ENCODE results near the gene GPS2. TPM values are rescaled to one million over a fixed set of nuclear protein-coding genes. Genes with fewer than 3 reads are reported as not detected.
A peak's percentile ranks its signal among the peaks of the same experiment; 100 is the strongest.

Gene GPS2
- total RNA-seq, 4 donors from 2014 or later = 40.9 to 80.7 (median 70.5) TPM

DNA sequence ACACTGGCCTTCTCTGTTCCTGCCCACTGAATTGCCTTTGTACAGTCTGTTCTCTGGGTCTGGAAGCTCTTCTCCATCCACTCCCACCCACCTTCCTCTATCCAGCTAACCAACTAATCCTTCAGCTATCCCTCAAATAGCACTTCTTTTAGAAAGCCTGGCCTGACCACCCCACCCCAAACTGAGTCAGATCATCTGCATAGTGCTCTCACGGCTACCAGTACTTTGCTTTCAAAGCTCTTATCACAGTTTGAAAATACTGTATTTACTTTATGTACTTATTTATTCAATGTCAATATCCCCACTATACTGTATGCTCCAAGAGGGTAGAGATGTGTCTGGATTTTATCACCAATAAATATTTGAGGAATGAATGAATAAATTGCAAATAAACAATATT is 48.4 kb downstream of the GPS2 start:
- H3K4me1 ChIP-seq = peaks cover 8 to 35% (median 12%) of the 10 kb centered on the region in 3 donors
- 20 to 53% methylated on average over 1 of the region's 1 CpG for WGBS, 2 donors
- no peak overlapping the region for H3K4me3 ChIP-seq
- H3K27ac ChIP-seq = no peak overlapping the region
- TF ChIP-seq, protein P1, sequence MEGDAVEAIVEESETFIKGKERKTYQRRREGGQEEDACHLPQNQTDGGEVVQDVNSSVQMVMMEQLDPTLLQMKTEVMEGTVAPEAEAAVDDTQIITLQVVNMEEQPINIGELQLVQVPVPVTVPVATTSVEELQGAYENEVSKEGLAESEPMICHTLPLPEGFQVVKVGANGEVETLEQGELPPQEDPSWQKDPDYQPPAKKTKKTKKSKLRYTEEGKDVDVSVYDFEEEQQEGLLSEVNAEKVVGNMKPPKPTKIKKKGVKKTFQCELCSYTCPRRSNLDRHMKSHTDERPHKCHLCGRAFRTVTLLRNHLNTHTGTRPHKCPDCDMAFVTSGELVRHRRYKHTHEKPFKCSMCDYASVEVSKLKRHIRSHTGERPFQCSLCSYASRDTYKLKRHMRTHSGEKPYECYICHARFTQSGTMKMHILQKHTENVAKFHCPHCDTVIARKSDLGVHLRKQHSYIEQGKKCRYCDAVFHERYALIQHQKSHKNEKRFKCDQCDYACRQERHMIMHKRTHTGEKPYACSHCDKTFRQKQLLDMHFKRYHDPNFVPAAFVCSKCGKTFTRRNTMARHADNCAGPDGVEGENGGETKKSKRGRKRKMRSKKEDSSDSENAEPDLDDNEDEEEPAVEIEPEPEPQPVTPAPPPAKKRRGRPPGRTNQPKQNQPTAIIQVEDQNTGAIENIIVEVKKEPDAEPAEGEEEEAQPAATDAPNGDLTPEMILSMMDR (IDR thresholded peaks at IDR 0.05) = no peak
- no peak for TF ChIP-seq POLR2A (IDR thresholded peaks at IDR 0.05)
- DNase-seq = no peak
- no peaks in the 10 kb centered on the region for H3K36me3 ChIP-seq
- H3K27me3 ChIP-seq = peaks cover 0 to 61% (median 4%) of the 10 kb centered on the region in 4 donors
- H3K9me3 ChIP-seq = no peaks in the 10 kb centered on the region
- intact Hi-C loops (cut with DNase I) = no loop called here

DNA sequence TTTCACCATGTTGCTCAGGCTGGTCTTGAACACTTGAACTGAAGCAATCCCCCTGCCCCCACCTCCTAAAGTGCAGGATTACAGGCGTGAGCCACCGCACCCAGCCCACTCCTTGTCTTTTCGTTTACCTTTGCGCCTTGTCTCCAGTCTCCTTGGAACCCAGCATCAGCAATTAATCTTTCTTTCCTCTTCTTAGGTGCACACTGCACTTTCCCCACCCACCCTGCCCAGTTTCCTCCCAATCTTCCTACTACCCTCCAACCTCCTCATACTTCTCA is 51.4 kb downstream of the GPS2 start:
- TF ChIP-seq, protein P1 (IDR thresholded peaks at IDR 0.05) = no peak
- TF ChIP-seq POLR2A (IDR thresholded peaks at IDR 0.05) = no peak
- Histone ChIP-seq H3K27me3 (peaks cover 0 to 60% (median 4%) of the 10 kb centered on the region in 4 donors), H3K9me3 (no peaks in the 10 kb centered on the region), H3K4me1 (peaks cover 19 to 65% (median 23%) of the 10 kb centered on the region in 3 donors), H3K36me3 (peaks cover 0 to 20% (median 4%) of the 10 kb centered on the region in 3 donors), H3K4me3 (peak overlapping the region in 3 of 4 donors; percentile 58 to 84 (median 74)), H3K27ac (peak overlapping the region; percentile 84 to 99 (median 95))
- intact Hi-C loops (cut with DNase I) = no loop called here
- DNase-seq = no peak
- 30 to 46% methylated on average over 4 of the region's 4 CpGs for WGBS, 2 donors

DNA sequence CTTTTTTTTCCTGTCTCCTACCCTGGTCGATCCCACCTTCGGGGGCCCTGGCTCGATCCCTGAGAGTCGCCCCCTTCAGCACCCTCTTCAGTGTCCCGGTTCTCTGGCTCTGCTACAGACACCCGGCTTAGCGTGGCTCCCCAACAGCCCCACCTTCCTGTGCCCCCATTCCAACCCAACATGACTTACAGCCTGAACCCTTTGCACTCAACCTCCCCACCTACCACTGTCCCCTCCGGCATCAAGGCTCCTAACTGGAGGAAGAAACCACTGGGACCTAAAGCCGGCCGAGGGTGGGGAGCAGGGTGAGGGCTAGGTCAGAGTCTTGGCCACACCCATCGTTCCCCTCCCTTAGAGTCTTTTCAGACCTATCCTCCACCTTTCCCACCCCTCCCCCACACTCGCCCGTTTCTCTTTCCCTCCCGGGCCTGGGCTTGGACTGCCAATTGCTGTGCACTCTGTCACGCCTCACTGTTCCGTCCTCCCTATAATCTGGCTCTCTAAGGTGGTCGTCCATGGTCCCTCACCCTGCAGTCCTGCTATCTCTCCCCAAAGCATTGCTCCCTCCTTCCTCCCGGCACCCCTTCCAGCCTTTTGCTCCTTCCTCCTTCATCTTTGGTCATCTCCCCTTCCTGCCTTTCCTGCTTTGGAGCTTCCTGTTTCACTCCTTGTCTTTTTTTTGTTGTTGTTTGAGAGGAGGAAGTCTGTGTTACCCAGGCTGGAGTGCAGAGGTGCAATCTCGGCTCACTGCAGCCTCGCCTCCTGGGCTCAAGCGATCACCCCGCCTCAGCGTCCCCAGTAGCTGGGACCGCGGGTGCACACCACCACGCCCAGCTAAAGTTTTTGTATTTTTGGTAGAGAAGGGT is 52.0 kb downstream of the GPS2 start:
- TF ChIP-seq, protein P1 (IDR thresholded peaks at IDR 0.05) = no peak
- TF ChIP-seq POLR2A (IDR thresholded peaks at IDR 0.05) = peak in 1 of 4 donors; percentile 6
- no peaks in the 10 kb centered on the region for H3K9me3 ChIP-seq
- peaks cover 20 to 68% (median 23%) of the 10 kb centered on the region in 3 donors for H3K4me1 ChIP-seq
- intact Hi-C loops (cut with DNase I) = no loop called here
- H3K27ac ChIP-seq = peak overlapping the region; percentile 84 to 99 (median 95)
- peaks cover 0 to 59% (median 4%) of the 10 kb centered on the region in 4 donors for H3K27me3 ChIP-seq
- no peak for DNase-seq
- peaks cover 0 to 26% (median 4%) of the 10 kb centered on the region in 3 donors for H3K36me3 ChIP-seq
- H3K4me3 ChIP-seq = peak overlapping the region; percentile 58 to 84 (median 69)
- 8 to 12% methylated on average over 25 to 26 of the region's 26 CpGs for WGBS, 2 donors

Small RNA genes within 50 kb of the gene (small RNA-seq; reads per million reads assigned to genes)
- gene AC026954.2 = 0 reads per million in 4 donors
- gene RF00019 = 0 reads per million in 4 donors

Other genes with a start within 250 kb of the GPS2 start
- 10 to 100 TPM in 1 of 4 donors, 1 to 10 TPM in 1, under 1 TPM in 2; 0.40 to 10.6 (median 4.0) TPM for gene CLEC10A, start 235.1 kb downstream of the GPS2 start, total RNA-seq
- gene ASGR2, start 200.5 kb downstream of the GPS2 start, total RNA-seq = under 1 TPM in 2 of 4 donors, not detected in 2; 0.50 to 0.95 TPM
- gene ASGR1, start 136.0 kb downstream of the GPS2 start, total RNA-seq = 1 to 10 TPM in 1 of 4 donors, under 1 TPM in 2, not detected in 1; 0.42 to 1.1 (median 0.97) TPM
- 10 to 100 TPM in 1 of 4 donors, 1 to 10 TPM in 3; 2.6 to 13.9 (median 6.0) TPM for gene DLG4, start 95.5 kb downstream of the GPS2 start, total RNA-seq
- gene ACADVL, start 95.4 kb downstream of the GPS2 start, total RNA-seq = 100 to 1,000 TPM; 453 to 742 (median 464) TPM
- 10 to 100 TPM; 21.4 to 58.0 (median 37.3) TPM for gene DVL2, start 80.8 kb downstream of the GPS2 start, total RNA-seq
- 10 to 100 TPM; 24.7 to 30.6 (median 27.0) TPM for gene PHF23, start 75.9 kb downstream of the GPS2 start, total RNA-seq
- gene GABARAP, start 72.9 kb downstream of the GPS2 start, total RNA-seq = 100 to 1,000 TPM; 172 to 384 (median 197) TPM
- gene CTDNEP1, start 63.6 kb downstream of the GPS2 start, total RNA-seq = 10 to 100 TPM; 42.0 to 52.1 (median 47.8) TPM
- 10 to 100 TPM; 14.9 to 21.8 (median 16.6) TPM for gene ELP5, start 63.1 kb downstream of the GPS2 start, total RNA-seq
- gene CLDN7, start 52.9 kb downstream of the GPS2 start, total RNA-seq = 100 to 1,000 TPM; 172 to 411 (median 208) TPM
- gene SLC2A4, start 33.6 kb downstream of the GPS2 start, total RNA-seq = 10 to 100 TPM in 1 of 4 donors, 1 to 10 TPM in 2, under 1 TPM in 1; 0.83 to 21.7 (median 2.5) TPM
- 1 to 10 TPM in 3 of 4 donors, under 1 TPM in 1; 0.44 to 3.8 (median 2.3) TPM for gene YBX2, start 20.7 kb downstream of the GPS2 start, total RNA-seq
- gene EIF5A, start 7.7 kb downstream of the GPS2 start, total RNA-seq = 100 to 1,000 TPM; 324 to 543 (median 394) TPM
- 10 to 100 TPM in 3 of 4 donors, 1 to 10 TPM in 1; 9.7 to 18.7 (median 14.4) TPM for gene NEURL4, start 14.0 kb upstream of the GPS2 start, total RNA-seq
- 1 to 10 TPM; 3.2 to 5.5 (median 3.8) TPM for gene ACAP1, start 21.2 kb upstream of the GPS2 start, total RNA-seq
- 10 to 100 TPM; 12.6 to 26.6 (median 22.1) TPM for gene KCTD11, start 36.8 kb upstream of the GPS2 start, total RNA-seq
- gene TMEM95, start 39.8 kb upstream of the GPS2 start, total RNA-seq = not detected
- 10 to 100 TPM in 2 of 4 donors, 1 to 10 TPM in 2; 6.2 to 15.2 (median 9.9) TPM for gene TNK1, start 65.7 kb upstream of the GPS2 start, total RNA-seq
- gene PLSCR3, start 79.2 kb upstream of the GPS2 start, total RNA-seq = 10 to 100 TPM; 18.6 to 33.5 (median 24.7) TPM
- 10 to 100 TPM; 27.9 to 88.0 (median 66.7) TPM for gene TMEM256, start 88.7 kb upstream of the GPS2 start, total RNA-seq
- gene NLGN2, start 92.5 kb upstream of the GPS2 start, total RNA-seq = 1 to 10 TPM; 1.4 to 5.3 (median 2.0) TPM
- not detected for gene SPEM1, start 105.0 kb upstream of the GPS2 start, total RNA-seq
- gene SPEM2, start 110.3 kb upstream of the GPS2 start, total RNA-seq = not detected
- gene SPEM3, start 113.5 kb upstream of the GPS2 start, total RNA-seq = not detected
- 10 to 100 TPM; 12.2 to 20.8 (median 16.9) TPM for gene TMEM102, start 120.1 kb upstream of the GPS2 start, total RNA-seq
- 10 to 100 TPM in 1 of 4 donors, 1 to 10 TPM in 3; 2.7 to 18.1 (median 6.1) TPM for gene FGF11, start 124.2 kb upstream of the GPS2 start, total RNA-seq
- 1 to 10 TPM; 2.4 to 7.2 (median 4.6) TPM for gene CHRNB1, start 129.7 kb upstream of the GPS2 start, total RNA-seq
- gene ZBTB4, start 164.3 kb upstream of the GPS2 start, total RNA-seq = 10 to 100 TPM; 13.4 to 35.1 (median 28.5) TPM
- gene SLC35G6, start 166.1 kb upstream of the GPS2 start, total RNA-seq = not detected
- 10 to 100 TPM; 59.3 to 94.9 (median 78.2) TPM for gene POLR2A, start 169.0 kb upstream of the GPS2 start, total RNA-seq
- gene TNFSF12, start 233.7 kb upstream of the GPS2 start, total RNA-seq = 10 to 100 TPM in 1 of 4 donors, 1 to 10 TPM in 3; 3.5 to 41.6 (median 6.5) TPM
- gene TNFSF13, start 243.4 kb upstream of the GPS2 start, total RNA-seq = 10 to 100 TPM in 2 of 4 donors, 1 to 10 TPM in 2; 3.8 to 21.7 (median 10.9) TPM
- 10 to 100 TPM; 32.1 to 65.4 (median 48.3) TPM for gene SENP3, start 246.6 kb upstream of the GPS2 start, total RNA-seq